ENCODE results near the gene MYO18B.

MYO18B gene

DNA sequence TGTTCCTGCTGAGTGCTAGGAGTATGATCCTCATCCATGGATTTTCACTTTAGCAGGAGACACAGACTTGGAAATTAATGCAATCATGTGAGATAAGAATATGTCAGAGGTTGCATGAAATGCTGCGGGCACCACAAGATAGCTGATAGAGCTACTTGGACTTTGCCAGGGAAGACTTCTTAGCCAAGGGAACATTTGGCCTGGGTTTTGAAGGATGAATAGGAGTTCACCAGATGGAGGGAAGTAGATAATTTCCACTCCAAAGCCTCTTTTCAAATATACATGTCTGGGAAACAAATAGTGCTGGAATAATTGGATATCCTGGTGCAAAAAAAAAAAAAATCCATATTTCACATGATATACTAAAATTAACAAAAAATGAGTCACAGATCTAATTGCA, 44.2 kb downstream of the MYO18B start:
- TF ChIP-seq, protein P1, sequence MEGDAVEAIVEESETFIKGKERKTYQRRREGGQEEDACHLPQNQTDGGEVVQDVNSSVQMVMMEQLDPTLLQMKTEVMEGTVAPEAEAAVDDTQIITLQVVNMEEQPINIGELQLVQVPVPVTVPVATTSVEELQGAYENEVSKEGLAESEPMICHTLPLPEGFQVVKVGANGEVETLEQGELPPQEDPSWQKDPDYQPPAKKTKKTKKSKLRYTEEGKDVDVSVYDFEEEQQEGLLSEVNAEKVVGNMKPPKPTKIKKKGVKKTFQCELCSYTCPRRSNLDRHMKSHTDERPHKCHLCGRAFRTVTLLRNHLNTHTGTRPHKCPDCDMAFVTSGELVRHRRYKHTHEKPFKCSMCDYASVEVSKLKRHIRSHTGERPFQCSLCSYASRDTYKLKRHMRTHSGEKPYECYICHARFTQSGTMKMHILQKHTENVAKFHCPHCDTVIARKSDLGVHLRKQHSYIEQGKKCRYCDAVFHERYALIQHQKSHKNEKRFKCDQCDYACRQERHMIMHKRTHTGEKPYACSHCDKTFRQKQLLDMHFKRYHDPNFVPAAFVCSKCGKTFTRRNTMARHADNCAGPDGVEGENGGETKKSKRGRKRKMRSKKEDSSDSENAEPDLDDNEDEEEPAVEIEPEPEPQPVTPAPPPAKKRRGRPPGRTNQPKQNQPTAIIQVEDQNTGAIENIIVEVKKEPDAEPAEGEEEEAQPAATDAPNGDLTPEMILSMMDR (IDR thresholded peaks at IDR 0.05; ENCODE audit: control insufficient read depth, insufficient read depth, low read depth, low read length, missing control alignments) = no peak
- H3K4me3 ChIP-seq (ENCODE audit: control insufficient read depth, low read depth, low read length) = no peak overlapping the region
- no peak for DNase-seq (ENCODE audit: low read depth)

DNA sequence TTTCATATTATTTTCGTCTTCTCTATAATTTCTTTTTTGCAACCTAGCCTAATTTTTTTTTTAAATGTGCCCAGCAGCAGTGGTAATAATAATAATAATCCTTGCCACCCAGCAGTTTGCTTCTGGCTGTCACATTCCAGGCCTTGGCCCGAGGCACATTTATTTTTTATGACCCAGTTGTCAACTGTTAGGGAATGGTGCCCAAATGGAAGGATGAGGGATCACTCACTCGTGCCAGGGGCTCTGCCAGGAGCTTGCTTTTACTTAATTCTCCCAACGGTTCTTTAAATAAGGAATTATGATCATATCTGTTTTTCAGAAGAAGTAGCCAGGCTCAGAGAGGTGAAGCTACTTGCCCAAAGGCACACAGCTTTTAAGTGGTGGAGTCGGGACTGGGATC, 49.6 kb downstream of the MYO18B start:
- TF ChIP-seq, protein P1 (IDR thresholded peaks at IDR 0.05; ENCODE audit: control insufficient read depth, insufficient read depth, low read depth, low read length, missing control alignments) = no peak
- no peak overlapping the region for H3K4me3 ChIP-seq (ENCODE audit: control insufficient read depth, low read depth, low read length)
- no peak for DNase-seq (ENCODE audit: low read depth)

DNA sequence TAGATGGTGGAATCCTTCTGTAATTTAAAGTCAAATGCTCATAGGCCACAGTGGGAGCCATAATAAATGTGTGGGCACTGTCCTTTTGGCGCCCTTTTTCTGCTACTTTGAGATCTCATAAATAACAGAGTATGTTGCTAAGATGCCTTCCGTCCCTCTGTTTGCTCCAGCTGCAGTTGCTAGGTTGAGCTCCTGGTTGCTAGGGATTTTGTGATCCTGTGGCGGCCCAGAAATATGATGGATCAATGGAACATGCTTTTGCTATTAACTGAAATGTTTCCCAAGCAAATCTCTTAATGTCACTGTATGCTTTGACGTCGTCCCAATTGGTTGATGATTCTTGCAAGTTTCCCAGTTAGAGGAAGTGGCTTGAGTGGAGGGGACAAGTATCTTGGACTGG, 53.5 kb downstream of the MYO18B start:
- TF ChIP-seq, protein P1 (IDR thresholded peaks at IDR 0.05; ENCODE audit: control insufficient read depth, insufficient read depth, low read depth, low read length, missing control alignments) = no peak
- no peak overlapping the region for H3K4me3 ChIP-seq (ENCODE audit: control insufficient read depth, low read depth, low read length)
- no peak for DNase-seq (ENCODE audit: low read depth)

DNA sequence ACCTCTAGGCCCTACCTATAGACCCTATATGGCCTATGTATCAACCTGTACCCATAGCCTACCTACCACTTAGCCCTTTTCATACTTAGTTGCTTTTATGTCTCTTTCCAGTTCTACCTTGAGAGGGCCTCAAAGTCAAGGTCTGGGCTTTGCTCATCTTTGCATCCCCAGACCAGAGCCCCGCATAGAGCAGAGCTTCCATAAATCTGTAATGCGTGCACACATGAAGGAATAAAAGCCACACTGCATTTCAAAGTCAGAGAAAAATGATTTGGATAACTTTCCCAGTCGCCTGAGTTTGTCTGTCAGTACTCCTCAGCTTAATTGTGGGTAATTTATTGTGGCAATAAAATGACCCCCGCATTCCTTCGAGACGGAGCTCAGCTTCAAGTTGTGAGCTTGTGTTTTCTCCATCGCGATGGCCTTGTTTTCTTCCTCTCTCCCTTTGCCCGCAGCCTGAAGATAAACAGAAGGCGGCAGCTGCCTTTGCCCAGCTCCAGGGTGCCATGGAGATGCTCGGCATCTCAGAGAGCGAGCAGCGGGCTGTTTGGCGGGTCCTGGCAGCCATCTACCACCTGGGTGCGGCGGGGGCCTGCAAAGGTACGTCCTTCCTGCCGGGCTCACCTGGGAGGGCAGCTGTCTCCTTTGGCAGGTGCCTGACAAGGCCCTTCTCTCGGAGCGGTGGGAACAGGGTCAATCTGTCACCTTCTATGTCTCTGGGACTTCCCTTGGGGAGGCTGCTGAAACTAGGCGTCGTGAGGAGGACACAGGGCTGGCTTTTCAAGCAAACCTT, 55.7 kb downstream of the MYO18B start:
- DNase-seq (ENCODE audit: low read depth) = no peak
- TF ChIP-seq, protein P1 (IDR thresholded peaks at IDR 0.05; ENCODE audit: control insufficient read depth, insufficient read depth, low read depth, low read length, missing control alignments) = no peak

DNA sequence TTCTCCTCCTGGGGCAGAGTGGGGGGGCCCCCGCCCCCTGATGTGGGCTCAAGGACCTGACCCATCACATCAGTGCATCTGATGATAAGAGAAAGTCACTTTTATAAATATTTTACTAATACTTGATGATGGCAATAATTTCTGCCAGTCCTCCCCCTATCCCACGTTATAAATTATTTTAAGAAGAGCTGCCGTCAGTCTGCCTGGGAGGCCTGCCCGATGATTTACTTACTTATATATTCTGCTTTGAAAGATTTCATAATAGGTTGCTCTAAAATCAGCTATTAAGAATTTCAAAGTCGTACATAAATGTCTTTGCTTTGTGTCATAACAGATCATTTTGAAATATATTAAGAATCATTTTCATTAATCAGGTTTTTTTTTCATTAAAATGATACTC, 58.8 kb downstream of the MYO18B start:
- TF ChIP-seq, protein P1 (IDR thresholded peaks at IDR 0.05; ENCODE audit: control insufficient read depth, insufficient read depth, low read depth, low read length, missing control alignments) = no peak
- no peak for DNase-seq (ENCODE audit: low read depth)
- no peak overlapping the region for H3K4me3 ChIP-seq (ENCODE audit: control insufficient read depth, low read depth, low read length)

More for the DNA sequence above, 55.7 kb downstream of the MYO18B start:
- no peak overlapping the region for H3K4me3 ChIP-seq (ENCODE audit: control insufficient read depth, low read depth, low read length)

DNA sequence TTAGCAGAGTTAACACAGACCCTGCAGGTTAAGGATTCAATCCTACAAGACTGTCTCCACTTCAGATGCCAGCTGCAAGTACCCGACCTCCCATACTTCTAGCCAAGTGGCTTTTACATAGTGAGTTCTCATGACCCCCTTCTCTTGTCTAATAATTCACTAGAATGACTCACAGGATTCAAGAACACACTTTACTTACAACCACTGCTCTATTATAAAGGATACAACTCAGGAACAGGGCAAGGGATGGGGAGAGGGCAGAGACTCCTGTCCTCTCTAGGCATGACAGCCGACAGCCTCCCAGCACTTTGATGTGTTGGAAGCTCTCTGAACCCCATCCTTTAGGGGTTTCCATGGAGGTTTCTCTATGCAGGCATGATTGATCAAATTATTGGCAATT, 60.0 kb downstream of the MYO18B start:
- H3K4me3 ChIP-seq (ENCODE audit: control insufficient read depth, low read depth, low read length) = no peak overlapping the region
- TF ChIP-seq, protein P1 (IDR thresholded peaks at IDR 0.05; ENCODE audit: control insufficient read depth, insufficient read depth, low read depth, low read length, missing control alignments) = no peak
- DNase-seq (ENCODE audit: low read depth) = no peak

Data from AG09309 (cell line).